Choroid plexus epithelial cell (primary cell): ENCODE measurements around the gene GTPBP4.

ENCODE experiments used
- DNase-seq: peaks from one replicate; pipeline ENCODE4 v3.0.0-alpha.2; 2010; ENCODE audit warnings: low read depth
- H3K4me3 ChIP-seq: 2 replicates; pipeline ENCODE4 v1.5.1; 2011; ENCODE audit warnings: low read depth, mild to moderate bottlenecking, control low read depth, low read length, moderate library complexity
- TF ChIP-seq, protein P1 (sequence below): conservative IDR thresholded peaks from 2 replicates; pipeline ENCODE4 v1.5.1; 2011; ENCODE audit warnings: low read depth, mild to moderate bottlenecking, control low read depth, inconsistent platforms, low read length, moderate library complexity

Gene GTPBP4

DNA sequence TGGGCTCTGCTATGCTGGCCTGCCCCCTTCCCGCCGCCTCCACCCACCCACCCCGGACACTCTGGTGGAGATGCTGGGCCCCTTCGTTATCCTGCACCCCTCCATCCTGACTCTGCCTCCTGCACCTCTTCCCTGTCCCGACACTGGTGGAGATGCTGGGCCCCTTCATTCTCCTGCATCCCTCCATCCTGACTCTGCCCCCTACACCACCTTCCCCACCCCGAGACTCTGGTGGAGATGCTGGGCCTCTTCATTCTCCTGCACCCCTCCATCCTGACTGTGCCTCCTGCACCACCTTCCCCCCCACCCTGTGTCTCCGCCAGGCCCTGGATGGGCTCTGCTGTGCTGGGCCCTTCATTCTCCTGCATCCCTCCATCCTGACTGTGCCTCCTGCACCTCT, 22.5 kb downstream of the GTPBP4 start:
- no peak for DNase-seq
- TF ChIP-seq, protein P1, sequence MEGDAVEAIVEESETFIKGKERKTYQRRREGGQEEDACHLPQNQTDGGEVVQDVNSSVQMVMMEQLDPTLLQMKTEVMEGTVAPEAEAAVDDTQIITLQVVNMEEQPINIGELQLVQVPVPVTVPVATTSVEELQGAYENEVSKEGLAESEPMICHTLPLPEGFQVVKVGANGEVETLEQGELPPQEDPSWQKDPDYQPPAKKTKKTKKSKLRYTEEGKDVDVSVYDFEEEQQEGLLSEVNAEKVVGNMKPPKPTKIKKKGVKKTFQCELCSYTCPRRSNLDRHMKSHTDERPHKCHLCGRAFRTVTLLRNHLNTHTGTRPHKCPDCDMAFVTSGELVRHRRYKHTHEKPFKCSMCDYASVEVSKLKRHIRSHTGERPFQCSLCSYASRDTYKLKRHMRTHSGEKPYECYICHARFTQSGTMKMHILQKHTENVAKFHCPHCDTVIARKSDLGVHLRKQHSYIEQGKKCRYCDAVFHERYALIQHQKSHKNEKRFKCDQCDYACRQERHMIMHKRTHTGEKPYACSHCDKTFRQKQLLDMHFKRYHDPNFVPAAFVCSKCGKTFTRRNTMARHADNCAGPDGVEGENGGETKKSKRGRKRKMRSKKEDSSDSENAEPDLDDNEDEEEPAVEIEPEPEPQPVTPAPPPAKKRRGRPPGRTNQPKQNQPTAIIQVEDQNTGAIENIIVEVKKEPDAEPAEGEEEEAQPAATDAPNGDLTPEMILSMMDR, result no peak
- H3K4me3 ChIP-seq, result no peak overlapping the region

DNA sequence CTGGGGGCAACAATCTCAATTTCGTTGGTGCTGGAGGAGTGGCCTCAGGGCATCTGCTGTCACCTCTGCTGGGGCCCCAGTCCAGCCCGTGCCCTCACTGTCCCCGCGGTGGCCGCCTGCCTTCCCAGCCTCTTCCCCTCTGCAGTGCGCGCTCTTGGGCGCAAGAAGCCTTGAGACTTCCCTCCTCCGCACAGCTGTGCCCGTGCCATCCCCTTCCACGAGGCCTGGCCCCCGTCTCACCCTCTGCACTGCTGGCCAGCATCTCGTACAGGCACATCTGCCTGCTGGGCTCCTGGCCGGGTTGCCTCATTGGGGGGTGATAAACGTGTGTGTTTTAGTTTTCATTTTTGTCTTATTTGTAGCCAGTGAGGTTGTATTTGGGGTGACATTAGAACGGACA, 23.5 kb downstream of the GTPBP4 start:
- TF ChIP-seq, protein P1, result no peak
- H3K4me3 ChIP-seq, result no peak overlapping the region
- DNase-seq, result no peak

DNA sequence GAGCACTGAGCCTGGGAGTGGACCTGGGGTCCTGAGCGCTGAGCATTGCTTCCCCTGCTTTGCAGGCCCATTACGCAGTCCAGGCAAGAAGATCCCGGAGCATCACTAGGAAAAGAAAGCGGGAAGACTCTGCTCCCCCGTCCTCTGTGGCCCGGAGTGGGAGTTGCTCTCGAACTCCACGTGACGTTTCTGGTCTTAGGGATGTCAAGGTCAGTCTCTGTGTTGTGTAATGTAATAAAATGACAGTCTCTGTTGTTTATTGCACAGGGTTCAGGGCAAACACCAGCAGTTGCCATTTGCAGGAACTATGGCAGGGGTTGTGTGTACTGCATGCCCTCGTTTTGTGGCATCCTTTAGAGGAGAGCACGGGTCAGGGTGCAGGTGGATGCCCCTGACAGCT, 27.5 kb downstream of the GTPBP4 start:
- DNase-seq, result no peak
- H3K4me3 ChIP-seq, result no peak overlapping the region
- TF ChIP-seq, protein P1, result no peak

DNA sequence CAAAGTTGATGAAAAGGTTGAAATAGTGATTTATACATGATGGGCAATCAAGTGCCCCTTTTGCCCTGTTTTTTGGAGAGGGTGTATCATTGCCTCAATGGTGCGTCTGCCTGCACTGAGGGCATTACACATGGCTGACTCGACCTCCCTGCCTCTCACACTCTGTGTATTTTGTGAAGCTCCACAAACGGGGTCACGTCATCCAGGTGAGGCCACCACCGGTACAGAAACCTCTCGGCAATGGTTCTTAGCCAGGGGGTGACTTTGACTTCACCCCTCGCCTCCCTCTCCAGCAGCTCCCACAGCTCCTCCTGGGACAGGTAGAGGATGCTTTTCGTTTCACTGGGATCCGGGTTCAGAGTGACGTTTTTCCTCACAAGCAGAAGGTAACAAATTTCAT, 31.1 kb downstream of the GTPBP4 start:
- DNase-seq, result no peak
- no peak overlapping the region for H3K4me3 ChIP-seq
- TF ChIP-seq, protein P1, result no peak

DNA sequence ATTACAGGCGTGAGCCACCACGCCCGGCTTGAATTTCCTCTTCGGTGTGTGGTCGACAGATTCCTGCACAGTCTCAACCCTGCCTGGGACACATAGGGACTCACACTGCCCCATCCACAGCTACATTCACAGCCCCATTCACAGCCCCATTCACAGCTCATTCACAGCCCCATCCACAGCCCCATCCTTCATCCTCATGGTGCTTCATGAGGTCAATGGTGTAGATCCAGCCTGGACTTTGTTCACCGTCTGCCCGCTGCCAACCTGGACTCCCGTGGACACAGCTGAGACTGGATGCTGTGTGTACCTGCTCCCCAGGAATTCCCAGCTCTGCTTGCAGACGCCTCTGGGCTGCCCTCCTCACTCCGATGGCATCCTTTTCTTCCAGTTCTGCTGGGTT, 32.2 kb downstream of the GTPBP4 start:
- DNase-seq, result no peak
- TF ChIP-seq, protein P1, result no peak
- H3K4me3 ChIP-seq, result no peak overlapping the region

DNA sequence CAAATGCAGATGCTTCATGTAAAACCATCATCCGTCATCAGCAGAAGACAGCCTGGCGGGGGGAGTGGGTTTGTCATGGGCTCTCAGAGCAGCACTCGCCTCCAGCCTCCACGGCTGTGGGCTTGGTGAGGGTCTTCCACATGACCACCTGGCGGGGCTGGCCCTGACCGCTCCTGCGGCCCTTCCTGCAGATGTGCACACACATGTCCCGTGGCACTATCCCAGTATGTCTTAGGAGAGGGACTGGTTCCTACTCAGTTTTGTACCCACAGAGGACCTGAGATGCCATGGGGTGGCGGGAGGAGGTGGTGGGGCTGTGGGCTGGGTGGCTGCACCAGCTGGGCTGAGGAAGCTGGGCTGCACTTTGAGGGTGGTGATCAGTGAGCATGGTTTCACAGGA, 32.7 kb downstream of the GTPBP4 start:
- no peak for DNase-seq
- H3K4me3 ChIP-seq, result no peak overlapping the region
- TF ChIP-seq, protein P1, result no peak

DNA sequence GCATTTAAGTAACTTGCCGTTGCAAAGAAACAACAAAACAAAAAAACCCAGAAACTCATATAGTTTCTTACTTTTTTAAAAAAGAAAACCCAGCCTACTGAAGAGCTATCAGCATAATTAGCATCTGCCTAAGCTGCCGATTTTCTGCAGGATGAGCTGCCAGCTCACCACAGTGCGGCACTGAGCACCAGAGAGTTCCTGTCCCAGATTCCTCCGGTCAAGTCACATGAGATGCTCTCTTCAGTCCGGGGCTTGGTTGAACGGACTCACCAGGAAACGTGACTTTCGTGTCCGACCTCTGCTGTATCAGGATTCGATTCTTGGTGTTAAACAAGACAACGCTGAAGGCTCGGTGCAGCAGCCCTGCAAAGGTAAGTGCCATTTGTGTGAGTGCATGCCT, 34.2 kb downstream of the GTPBP4 start:
- no peak for DNase-seq
- no peak overlapping the region for H3K4me3 ChIP-seq

More for the DNA sequence above, 34.2 kb downstream of the GTPBP4 start:
- TF ChIP-seq, protein P1, result no peak
